HG02885 (cell line): ENCODE results near the gene SLC9A9.
"Not testable (repeated sequence)": the region's sequence is repeated elsewhere in the genome, so short reads cannot be mapped to it uniquely, and the experiment has no call there.

ENCODE experiments used
- ATAC-seq: cut with Tn5 transposase; IDR thresholded peaks from one replicate; pipeline ENCODE4 v1.9.1; 2021; ENCODE audit warnings: mild to moderate bottlenecking; ENCODE audit not compliant: unreplicated experiment, poor library complexity

SLC9A9 gene

DNA sequence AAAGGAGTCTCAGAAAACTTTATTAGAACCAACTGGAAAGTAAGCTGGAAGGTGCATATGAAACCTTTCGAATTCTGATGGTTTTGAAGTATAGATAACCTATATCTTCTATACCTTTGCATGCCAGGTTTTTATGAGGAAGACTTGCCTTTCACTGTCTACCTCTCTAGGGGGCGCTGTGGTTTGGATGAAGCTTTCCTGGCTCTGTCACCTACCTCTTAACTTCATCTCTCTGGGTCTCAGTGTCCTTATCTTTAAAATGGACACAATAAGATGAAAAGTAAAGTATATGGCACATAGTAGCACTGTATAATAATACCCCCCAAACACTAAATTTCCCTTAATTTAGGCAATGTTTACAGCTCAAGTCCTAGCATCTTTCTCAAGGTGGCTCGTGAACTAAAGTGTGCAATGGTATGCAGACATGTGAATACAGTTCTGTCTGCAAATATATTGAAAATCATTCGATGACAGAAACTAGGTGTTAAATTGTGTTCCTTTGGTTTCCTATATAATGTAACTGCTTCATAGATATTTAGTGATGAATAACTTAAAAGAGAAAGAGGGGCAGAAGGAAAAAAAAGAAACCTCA is 414.4 kb downstream of the SLC9A9 start:
- peak; percentile 48 for ATAC-seq

DNA sequence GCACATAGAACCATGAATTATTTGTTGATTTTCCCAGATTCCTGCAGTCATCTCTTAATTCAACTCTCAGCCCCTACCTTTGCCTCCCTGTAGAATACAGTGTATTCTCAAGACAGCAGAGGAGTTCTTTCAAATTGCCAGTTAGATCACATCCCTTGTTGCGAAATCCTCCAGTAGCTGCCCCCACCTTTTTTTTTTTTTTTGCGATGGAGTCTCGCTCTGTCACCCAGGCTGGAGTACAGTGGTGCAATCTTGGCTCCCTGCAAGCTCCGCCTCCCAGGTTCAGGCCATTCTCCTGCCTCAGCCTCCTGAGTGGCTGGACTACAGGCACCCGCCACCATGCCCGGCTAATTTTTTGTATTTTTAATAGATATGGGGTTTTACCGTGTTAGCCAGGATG is 417.0 kb downstream of the SLC9A9 start:
- not testable (repeated sequence) for ATAC-seq

DNA sequence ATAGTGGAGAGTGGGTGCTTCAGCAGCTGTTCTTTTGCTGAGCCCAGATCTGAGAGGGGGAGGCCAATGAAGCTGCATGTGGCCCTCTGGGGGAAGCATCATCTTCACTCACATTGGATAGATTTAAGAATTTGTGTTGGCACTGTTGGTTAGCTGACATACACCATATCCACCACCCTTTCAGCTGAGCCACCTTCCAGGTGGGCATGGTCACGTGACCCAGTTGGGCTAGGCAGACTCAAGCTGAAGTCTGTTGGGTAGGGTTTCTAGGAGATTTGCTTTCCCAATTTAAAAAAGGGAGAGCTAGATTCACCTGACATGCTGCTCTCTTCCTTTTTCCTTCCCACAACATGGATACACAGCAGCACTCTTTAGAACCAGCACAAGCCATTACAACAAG is 417.7 kb downstream of the SLC9A9 start:
- ATAC-seq: no peak

DNA sequence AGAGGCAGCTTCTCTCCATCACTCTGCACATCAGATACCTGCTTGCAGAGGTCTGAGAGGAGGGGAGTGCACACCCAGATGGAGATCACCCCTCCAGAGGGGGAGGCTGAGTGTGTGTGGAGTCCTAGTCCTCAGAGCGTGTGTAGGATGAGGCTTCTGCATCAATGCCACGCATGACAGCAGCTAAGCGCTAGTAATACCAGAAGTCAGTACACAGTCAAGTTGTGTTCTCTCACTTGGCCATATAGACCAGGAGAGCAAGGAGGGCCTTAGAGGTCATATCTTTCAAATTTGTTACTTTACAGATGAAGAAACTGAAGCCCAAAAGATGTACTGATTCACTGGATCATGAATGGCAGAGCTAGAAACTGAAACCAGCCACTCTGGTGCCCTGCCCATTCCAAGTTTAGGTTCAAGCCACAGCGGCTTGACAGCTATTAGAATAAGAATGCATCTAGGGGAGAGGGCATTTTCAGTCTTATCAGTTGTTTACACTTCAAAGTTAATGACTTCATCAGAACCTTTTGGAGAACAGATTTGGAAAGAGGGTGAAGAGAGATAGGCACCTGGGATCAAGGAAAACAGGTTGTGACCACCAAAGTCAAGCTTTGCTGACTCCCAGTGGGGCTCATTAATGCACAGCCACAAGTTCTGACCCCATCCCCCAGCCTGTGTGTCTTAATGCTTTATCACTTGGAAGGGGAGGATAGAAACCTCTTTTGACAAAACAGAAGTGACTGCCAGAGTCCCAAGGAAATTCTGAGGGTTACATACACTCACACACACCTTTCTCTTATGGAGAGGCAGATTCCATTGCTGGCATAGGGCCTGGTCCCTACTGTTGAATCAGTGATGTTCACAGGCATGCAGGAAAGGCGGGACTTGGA is 418.4 kb downstream of the SLC9A9 start:
- ATAC-seq: no peak

DNA sequence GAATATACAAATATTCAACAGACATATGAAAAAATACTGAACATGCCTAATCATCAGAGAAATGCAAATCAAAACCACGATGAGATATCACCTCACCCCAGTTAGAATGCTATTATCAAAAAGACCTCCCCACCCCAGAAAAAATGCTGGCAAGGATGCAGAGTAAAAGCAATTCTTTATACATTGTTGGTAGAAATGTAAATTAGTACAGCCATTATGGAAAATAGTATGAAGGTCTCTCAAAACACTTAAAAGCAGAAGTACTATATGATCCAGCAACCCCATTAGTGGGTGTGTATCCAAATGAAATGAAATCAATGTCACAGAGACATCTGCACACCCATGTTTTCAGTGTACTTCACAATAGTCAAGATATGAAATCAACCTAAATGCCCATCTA is 420.0 kb downstream of the SLC9A9 start:
- no peak for ATAC-seq

DNA sequence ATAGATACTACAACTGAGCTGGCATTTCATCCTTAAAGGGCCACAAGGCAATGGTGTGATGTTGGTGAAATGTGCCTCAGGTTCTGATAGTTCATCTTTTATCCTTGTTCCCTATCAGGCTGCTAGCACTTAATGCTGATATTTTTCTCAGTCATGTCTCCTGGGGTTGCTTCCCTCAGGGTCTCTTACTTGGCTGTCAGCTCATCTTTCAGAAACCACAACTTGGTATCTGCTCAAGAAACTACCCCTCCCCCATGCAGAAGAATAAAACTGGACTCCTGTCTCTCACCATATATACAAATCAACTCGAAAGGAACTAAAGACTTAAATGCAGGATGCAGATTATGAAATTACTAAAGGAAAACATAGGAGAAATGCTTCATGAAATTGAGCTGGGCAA is 420.6 kb downstream of the SLC9A9 start:
- ATAC-seq: no peak

DNA sequence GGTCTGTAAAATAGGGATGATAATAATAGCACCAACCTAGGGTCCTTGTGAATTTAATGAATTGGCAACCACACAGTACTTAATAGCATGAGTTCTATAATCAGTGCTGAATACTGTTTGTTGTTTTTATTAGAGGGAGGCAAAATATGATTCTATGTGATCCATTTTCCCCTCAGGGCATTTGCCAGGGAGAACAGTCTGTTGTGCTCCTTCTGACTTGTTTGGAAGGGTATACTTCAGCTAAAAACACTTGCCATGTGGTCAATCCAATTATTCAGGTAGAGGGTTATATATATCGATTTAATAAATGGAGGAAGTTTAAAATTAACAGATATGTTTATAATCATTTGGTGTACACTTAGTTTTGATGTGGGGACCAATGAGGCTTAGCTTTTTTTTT is 423.4 kb downstream of the SLC9A9 start:
- no peak for ATAC-seq

DNA sequence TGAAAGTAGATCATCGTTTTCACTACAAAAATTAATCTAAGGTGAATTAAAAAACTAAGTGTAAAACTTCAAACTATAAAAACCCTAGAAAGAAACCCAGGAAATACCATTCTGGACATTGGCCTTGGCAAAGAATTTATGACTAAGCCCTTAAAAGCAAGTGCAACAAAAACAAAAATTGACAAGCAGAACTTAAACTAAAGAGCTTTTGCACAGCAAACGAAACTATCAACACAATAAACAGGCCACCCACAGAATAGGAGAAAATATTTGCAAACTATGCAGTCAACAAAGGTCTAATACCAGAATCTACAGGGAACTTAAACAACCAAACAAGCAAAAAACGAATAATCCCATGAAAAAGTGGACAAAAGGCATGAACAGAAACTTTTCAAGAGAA is 426.7 kb downstream of the SLC9A9 start:
- no peak for ATAC-seq

DNA sequence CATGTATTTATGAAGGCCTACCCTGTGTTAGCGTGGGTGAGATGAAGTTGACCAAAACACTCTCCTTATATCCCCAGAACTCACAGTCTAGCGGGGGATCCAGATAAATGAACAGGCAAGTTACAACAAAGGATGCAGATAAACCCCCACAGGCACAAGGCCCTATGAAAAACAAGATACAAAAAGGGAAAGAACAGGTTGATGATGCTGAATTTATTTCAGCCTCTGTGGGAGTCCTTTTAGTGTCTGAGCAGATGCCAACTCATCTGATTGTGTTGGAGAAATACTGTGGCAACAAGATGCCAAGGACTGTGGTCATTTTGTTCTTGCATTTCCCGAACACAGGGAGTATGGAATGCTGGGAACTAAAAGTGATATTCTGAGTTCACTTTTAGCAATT is 428.7 kb downstream of the SLC9A9 start:
- no peak for ATAC-seq

DNA sequence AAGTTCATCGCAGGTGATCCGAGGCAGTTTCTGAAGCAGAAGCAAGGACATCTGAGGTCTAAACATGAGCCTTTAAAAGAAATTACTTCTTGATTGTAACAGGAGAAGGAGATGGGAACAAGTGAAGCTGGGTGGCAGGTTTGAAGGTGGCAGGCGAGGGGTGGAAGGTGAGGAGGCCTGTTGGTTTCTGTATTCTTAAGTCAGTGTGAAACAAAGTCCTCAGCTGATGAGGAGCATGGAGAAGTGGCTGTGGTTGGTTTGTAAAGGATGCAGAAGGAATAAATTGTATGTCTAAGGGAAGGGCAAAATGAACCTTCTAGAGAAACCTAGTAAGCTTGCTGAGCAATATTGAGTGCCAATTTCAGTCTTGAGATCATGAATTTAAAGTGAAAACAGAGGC is 429.9 kb downstream of the SLC9A9 start:
- ATAC-seq: no peak

DNA sequence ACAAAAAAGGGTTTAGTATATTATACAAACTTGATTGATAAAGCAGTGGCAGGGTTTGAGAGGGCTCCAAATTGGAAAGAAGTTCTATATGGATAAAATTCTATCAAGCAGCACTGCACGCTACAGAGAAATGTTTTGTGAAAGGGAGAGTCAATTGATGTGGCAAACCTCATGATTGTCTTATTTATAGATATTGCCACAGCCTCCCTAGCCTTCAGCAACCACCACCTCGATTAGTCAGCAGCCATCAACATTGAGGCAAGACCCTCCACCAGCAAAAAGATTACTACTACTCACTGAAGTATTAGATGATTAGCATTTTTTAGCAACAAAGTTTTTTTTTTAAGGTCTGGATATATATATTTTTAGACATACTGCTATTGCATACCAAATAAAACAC is 432.0 kb downstream of the SLC9A9 start:
- no peak for ATAC-seq

DNA sequence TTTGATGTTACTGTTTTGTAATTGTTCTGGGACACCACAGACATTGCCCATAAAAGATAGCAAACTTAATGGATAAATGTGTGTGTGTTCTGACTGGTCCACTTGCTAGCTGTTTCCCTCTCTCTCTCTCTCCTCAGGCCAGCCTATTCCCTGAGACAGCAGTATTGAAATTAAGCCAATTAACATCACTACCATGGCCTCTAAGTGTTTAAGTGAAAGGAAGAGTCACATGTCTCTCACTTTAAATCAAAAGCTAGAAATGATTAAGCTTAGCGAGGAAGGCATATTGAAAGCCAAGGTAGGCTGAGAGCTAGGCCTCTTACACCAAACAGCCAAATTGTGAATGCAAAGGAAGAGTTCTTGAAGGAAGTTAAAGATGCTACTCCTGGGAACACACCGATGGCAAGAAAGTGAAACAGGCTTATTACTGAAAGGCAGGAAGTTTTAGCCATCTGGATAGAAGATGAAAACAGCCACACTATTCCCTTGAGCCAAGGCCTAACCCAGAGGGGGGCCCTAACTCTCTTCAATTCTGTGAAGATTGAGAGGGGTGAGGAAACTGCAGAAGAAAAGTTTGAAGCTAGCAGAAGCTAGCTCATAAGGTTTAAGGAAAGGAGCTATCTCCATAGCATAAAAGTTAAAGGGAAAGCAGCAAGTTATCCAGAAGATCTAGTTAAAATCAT is 433.6 kb downstream of the SLC9A9 start:
- no peak for ATAC-seq

DNA sequence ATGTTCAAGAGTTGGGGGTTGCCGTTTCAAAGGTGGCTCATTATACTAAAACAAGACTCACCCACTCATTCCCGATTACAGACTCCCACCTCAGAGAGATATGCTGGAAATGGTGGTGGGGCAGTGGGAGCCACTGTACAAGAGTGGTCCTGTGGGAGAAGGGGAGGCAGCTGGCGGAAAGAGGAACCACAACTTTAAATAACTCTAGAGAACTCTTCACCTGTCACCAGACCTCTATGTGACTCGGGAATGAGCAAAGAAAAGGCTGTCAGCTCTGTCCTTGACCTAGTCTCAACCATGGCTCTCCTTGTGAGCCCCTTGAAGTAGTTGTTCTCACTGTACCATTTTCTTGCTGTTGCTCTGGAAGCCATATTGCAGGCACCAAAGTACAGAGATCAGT is 434.9 kb downstream of the SLC9A9 start:
- ATAC-seq: no peak

DNA sequence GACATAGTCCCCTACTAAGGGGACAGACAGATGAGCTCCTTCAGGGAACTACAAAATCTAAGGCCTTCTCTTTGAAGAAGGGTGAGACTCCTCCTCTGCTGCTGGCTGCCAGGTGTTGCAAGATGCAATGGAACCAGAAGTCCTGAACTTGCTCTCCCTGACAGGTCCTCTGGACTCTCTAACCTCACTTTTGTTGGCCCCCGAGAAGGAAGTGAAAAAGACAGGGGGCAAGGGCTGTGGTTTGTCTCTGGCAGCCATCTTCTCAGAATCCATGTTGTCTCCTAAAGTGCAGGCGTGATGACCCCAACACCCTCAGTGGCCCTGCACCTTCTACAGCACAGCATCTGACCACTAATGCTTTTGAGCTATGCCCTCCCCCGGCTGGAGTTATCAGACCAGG is 436.2 kb downstream of the SLC9A9 start:
- no peak for ATAC-seq

DNA sequence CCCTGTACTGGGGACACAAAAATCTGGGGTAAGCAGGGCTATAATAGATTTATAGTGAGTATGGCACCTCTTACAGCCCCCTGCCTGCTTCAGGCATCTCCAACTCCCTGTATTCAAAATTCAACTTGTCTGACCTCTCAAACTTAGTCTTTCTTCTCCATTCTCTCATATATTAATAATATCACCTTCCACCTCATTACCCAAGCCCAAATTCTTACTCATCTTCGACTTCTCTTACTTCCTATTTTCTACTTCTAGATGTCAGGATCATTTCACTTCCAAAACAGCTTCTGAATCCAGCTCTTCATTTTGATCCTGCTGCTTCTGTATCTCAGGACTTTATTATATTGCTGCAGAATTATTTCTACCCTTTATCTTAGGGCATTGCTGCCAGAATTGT is 438.0 kb downstream of the SLC9A9 start:
- ATAC-seq: no peak

DNA sequence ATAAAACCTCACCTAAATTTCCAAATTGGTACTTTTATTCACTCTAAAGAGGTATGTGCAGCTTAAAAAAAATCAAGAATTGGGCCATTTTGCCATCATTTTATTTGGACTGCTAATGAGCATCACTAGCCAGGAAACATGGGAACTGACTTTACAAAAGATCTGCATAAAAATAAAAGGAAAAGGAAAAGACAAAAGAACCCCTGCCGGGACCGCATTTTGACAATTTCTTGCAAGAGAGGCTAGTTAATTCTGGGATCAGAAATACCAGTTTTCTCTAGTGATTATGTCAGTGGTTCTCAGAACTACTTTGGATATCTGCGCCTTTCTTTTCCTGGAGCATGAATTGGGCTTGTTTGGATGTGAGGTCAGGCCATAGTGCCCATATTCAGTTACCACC is 439.5 kb downstream of the SLC9A9 start:
- no peak for ATAC-seq

DNA sequence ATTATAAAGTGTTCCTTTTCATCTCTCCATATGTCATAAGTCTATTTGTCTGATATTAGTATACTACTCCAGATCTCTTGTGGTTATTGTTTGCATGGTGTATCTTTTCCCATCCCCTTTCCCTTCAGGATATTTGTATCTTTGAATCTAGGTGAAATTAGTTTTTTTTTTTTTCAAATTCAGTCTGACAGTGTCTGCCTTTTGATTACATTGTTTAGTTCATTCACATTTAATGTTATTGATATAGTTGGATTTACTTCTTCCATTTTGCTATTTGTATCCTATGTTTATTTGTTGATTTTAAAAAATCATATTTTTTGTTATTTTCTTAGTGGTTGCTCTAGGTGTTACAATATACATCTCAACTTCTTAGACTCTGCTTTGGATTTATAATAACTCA is 445.7 kb downstream of the SLC9A9 start:
- no peak for ATAC-seq

DNA sequence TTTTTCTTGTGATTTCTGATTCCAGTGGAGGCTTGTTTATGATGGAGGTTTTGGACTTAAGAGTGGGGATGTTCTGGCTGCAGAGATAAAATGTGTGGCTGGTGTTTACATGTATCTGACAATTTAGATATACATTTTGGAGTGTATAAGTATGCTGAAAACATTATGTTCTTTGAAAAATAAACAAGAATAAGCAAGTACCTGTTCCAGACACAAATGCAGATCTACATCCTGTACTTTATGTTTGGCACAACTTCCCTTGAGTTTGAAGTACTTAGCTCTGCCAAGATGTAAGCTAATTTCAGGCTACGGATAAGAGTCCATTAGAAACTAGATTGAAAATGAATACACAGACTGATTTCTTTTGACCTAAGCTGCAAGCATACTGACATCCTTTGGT is 451.5 kb downstream of the SLC9A9 start:
- no peak for ATAC-seq

DNA sequence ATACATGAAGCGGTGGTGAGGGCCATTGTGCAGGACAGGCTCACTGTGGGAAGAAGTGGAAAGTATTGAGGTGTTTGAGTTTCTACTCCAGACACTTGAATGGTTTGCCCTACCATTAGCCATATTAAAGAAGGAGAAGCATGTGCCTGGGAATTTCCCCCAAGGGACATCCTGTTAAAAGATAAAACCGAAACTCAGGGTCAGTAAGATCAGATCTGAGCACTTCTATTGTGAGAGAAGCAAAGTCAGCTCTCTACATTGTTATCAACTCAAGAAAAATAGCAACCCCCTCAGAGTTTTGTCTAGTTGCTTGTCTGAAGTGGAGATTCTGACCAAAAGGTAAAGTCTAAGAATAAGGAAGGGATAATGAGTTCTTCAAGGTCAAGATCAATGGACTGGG is 458.9 kb downstream of the SLC9A9 start:
- no peak for ATAC-seq

DNA sequence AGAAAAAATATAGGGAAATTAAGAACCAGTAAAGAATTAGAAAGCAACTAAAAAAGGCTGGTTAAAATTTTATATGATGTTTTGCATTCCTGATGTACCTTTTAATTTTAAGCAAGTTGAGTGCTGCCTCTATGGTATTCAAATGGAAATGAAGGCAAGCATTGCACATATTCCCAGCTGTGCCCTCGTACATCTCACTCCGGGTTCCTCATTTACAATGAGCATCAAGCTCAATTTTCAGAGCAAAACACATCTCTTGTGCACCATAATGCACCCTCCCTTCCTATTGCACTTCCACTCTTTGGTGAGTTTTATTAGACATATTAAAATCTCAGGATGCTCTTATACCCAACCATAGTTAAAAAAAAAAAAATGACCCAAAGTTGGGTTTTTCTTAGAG is 460.8 kb downstream of the SLC9A9 start:
- no peak for ATAC-seq

DNA sequence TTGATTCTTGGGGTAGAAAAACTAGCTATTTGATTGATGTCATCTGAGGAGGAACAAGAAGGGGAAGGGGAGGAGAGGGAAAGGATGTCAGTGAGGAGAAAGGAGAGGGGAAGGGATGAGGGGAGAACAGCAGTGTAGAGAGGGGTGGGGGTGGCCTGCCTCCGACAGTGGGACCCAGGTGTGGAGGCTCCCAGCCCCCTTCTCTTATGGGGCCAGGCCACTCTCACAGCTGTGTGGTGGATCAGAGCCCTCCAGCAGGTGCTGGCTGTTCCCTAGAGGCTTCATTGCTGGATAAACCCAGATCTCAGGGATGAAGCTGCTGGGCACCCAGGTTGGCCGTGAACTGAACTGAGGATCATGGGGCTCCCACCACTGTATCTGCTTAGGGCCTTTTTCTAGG is 464.2 kb downstream of the SLC9A9 start:
- ATAC-seq: no peak

DNA sequence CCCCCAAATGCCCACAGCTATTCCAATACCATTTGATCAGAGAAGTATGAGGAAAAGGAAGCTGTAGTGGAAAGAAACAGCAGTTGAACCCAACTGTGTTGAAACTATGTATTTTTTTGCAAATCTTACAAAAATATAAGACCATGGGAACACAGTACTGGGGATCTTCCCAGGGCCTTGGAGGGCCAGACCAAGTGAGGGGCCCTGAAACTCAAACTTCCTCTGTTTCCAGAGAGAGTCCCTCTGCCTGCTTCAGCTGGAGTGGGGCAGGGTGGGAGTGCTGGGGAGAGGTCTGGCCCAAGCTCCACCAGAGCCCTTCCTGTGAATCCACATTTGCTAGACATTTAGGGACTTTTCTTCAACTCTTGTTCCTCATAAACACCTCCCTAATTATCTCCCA is 464.8 kb downstream of the SLC9A9 start:
- no peak for ATAC-seq
